Gastrocnemius medialis (tissue), 4 donors: ENCODE measurements around the gene HOXD10. TPM values are rescaled to one million over a fixed set of nuclear protein-coding genes. Genes with fewer than 3 reads are reported as not detected.
A peak's percentile ranks its signal among the peaks of the same experiment; 100 is the strongest.

Source experiments
- ATAC-seq, 2 donors: fragments of 150-250 bp; one replicate each; pipeline ENCODE4 v1.9.1; 2016
- DNase-seq, 2 donors: peaks; one replicate each; pipeline ENCODE4 v3.0.0-alpha.2; 2019
- H3K27ac ChIP-seq, 4 donors: fragments of 200-600 bp; sonication (generic); 1 replicate in 1 of 4; 2 replicates in 3 of 4; pipeline ENCODE4 v1.5.1; 2016 to 2018; ENCODE audit warnings: mild to moderate bottlenecking in 2 of 4, moderate library complexity in 1 of 4
- H3K27me3 ChIP-seq, 3 donors: fragments of 200-600 bp; sonication (generic) in 2 of 3; 1 replicate in 1 of 3; 2 replicates in 2 of 3; pipeline versions ENCODE4 v1.5.1 to v1.6.0; 2016 to 2019; ENCODE audit warnings: mild to moderate bottlenecking in 1 of 3, moderate library complexity in 1 of 3
- H3K36me3 ChIP-seq, 2 donors: fragments of 200-600 bp; sonication (generic) in 1 of 2; one replicate each; pipeline ENCODE4 v1.5.1; 2017 to 2018
- H3K4me1 ChIP-seq, 2 donors: fragments of 200-600 bp; sonication (generic) in 1 of 2; one replicate each; pipeline ENCODE4 v1.5.1; 2016 to 2017; ENCODE audit warnings: mild to moderate bottlenecking in 2 of 2
- H3K4me3 ChIP-seq, 4 donors: fragments of 200-600 bp; sonication (generic) in 3 of 4; 1 replicate in 1 of 4; 2 replicates in 3 of 4; pipeline ENCODE4 v1.5.1; 2016 to 2019; ENCODE audit warnings: mild to moderate bottlenecking in 2 of 4
- H3K9me3 ChIP-seq, 3 donors: fragments of 200-600 bp; sonication (generic) in 2 of 3; 1 replicate in 1 of 3; 2 replicates in 2 of 3; pipeline ENCODE4 v1.5.1; 2016 to 2019
- CTCF ChIP-seq, 5 experiments: fragments of 450-650 bp in 3 of 5; fragments of 200-600 bp in 2 of 5; sonication (generic) in 2 of 5; IDR thresholded peaks in 4 of 5; conservative IDR thresholded peaks in 1 of 5; 1 replicate in 4 of 5; 2 replicates in 1 of 5; pipeline ENCODE4 v1.5.1; 2016 to 2019; ENCODE audit warnings: antibody characterized with exemption in 5 of 5, mild to moderate bottlenecking in 3 of 5, moderate library complexity in 3 of 5
- POLR2A ChIP-seq, 2 donors: fragments of 450-650 bp; IDR thresholded peaks; one replicate each; pipeline ENCODE4 v1.6.1; 2017; ENCODE audit warnings: antibody characterized with exemption in 2 of 2, mild to moderate bottlenecking in 2 of 2, moderate library complexity in 2 of 2
- in situ Hi-C, 4 donors: fragments of 200-750 bp; cut with MboI; loops; one replicate each; pipeline versions ENCODE4 v1.15.0 to v1.8.0; 2017; ENCODE audit warnings: low sequenced_read_pairs in 4 of 4
- intact Hi-C: fragments of 100-400 bp; cut with DNase I; formaldehyde crosslinking; loops from one replicate; pipeline ENCODE4 v1.15.1; 2023; ENCODE audit warnings: low total_unique reads
- total RNA-seq, 4 donors: library from RNA; depleted of rRNA; stranded (reverse); fragments of >200 nt; gene quantifications; one replicate each; pipeline versions ENCODE4 v1.1.0 to v1.2.3, GENCODE V29; 2016

Gene HOXD10
- total RNA-seq, 4 donors from 2014 or later, result 0.15 TPM; not detected in 3

- no peaks in the 10 kb centered on the region for H3K36me3 ChIP-seq
- H3K4me1 ChIP-seq, result peaks cover 4 to 5% of the 10 kb centered on the region in 2 donors
- ATAC-seq (no peak), DNase-seq (no peak)
- peak overlapping the region in 1 of 4 donors; percentile 51 for H3K4me3 ChIP-seq
- in situ Hi-C loops, result no loop called here
- intact Hi-C loops, result no loop called here
- no peak overlapping the region for H3K27ac ChIP-seq
- H3K27me3 ChIP-seq, result peaks cover 52 to 90% (median 88%) of the 10 kb centered on the region in 3 donors
- H3K9me3 ChIP-seq, result no peaks in the 10 kb centered on the region
- TF ChIP-seq CTCF (IDR thresholded peaks at IDR 0.05 in 4 of 5, conservative IDR thresholded peaks at IDR 0.05 in 1 of 5), result no peak
Measured at GRCh38 chr2:176160986-176161824, 44.6 kb downstream of the HOXD10 start.

GRCh38 chr2:176161825-176162626 is 45.4 kb downstream of the HOXD10 start:
- TF ChIP-seq POLR2A (IDR thresholded peaks at IDR 0.05), result no peak
- TF ChIP-seq CTCF (IDR thresholded peaks at IDR 0.05 in 4 of 5, conservative IDR thresholded peaks at IDR 0.05 in 1 of 5), result no peak

GRCh38 chr2:176162911-176163671 is 46.5 kb downstream of the HOXD10 start:
- peaks cover 37 to 73% (median 73%) of the 10 kb centered on the region in 3 donors for H3K27me3 ChIP-seq
- intact Hi-C loops (no loop called here), in situ Hi-C loops (no loop called here)
- H3K4me1 ChIP-seq, result peaks cover 0 to 5% of the 10 kb centered on the region in 2 donors
- H3K27ac ChIP-seq, result no peak overlapping the region
- peak overlapping the region in 1 of 4 donors; percentile 23 for H3K4me3 ChIP-seq
- H3K36me3 ChIP-seq, result no peaks in the 10 kb centered on the region
- TF ChIP-seq CTCF (IDR thresholded peaks at IDR 0.05 in 4 of 5, conservative IDR thresholded peaks at IDR 0.05 in 1 of 5), result no peak
- TF ChIP-seq POLR2A (IDR thresholded peaks at IDR 0.05), result no peak
- H3K9me3 ChIP-seq, result no peaks in the 10 kb centered on the region
- ATAC-seq (no peak), DNase-seq (no peak)

More at GRCh38 chr2:176161825-176162626, 45.4 kb downstream of the HOXD10 start:
- H3K27me3 ChIP-seq, result peaks cover 45 to 84% (median 81%) of the 10 kb centered on the region in 3 donors
- DNase-seq, result no peak
- ATAC-seq, result no peak
- peak overlapping the region in 3 of 4 donors; percentile 6 to 23 (median 16) for H3K4me3 ChIP-seq
- no peaks in the 10 kb centered on the region for H3K9me3 ChIP-seq
- in situ Hi-C loops (no loop called here), intact Hi-C loops (no loop called here)
- no peak overlapping the region for H3K27ac ChIP-seq
- H3K36me3 ChIP-seq, result no peaks in the 10 kb centered on the region
- H3K4me1 ChIP-seq, result peaks cover 4 to 5% of the 10 kb centered on the region in 2 donors

GRCh38 chr2:176163672-176164056 is 47.1 kb downstream of the HOXD10 start:
- Histone ChIP-seq H3K4me1 (peaks cover 0 to 5% of the 10 kb centered on the region in 2 donors), H3K4me3 (no peak overlapping the region), H3K27me3 (peaks cover 34 to 69% (median 69%) of the 10 kb centered on the region in 3 donors), H3K36me3 (no peaks in the 10 kb centered on the region), H3K9me3 (no peaks in the 10 kb centered on the region), H3K27ac (no peak overlapping the region)
- DNase-seq (no peak), ATAC-seq (no peak)
- TF ChIP-seq POLR2A (IDR thresholded peaks at IDR 0.05), result no peak
- TF ChIP-seq CTCF (IDR thresholded peaks at IDR 0.05 in 4 of 5, conservative IDR thresholded peaks at IDR 0.05 in 1 of 5), result no peak
- in situ Hi-C loops, result no loop called here
- intact Hi-C loops, result no loop called here
